Astrocyte (in vitro differentiated cells and primary cell): Measurements from ENCODE around the gene C5orf15.

Source experiments
- CTCF ChIP-seq: IDR thresholded peaks from 2 replicates; pipeline ENCODE4 v1.5.1; 2011; ENCODE audit warnings: low read depth, mild to moderate bottlenecking, inconsistent platforms, low read length, moderate library complexity; ENCODE audit not compliant: insufficient read depth
- EZH2 ChIP-seq: IDR thresholded peaks from 2 replicates; pipeline ENCODE4 v1.6.1; 2012; ENCODE audit warnings: mild to moderate bottlenecking, low read length, inconsistent platforms; ENCODE audit not compliant: insufficient read depth

- TF ChIP-seq CTCF (no peak), EZH2 (no peak)
These were observed 36.4 kb upstream of the C5orf15 start, which contains the start of gene VDAC1 for GRCh38 chr5:134004626-134005416.
